Fibroblast of skin of back (primary cell): ENCODE data around the gene CTXN3. TPM values are rescaled to one million over a fixed set of nuclear protein-coding genes. Genes with fewer than 3 reads are reported as not detected.

Source experiments
- DNase-seq: peaks from one replicate; pipeline ENCODE4 v3.0.0-alpha.2; 2013
- polyA plus RNA-seq, 2 experiments: library from polyadenylated mRNA; unstranded; fragments of 120-200 nt; gene quantifications; one replicate each; pipeline ENCODE4 v1.2.1, GENCODE V29; 2013; ENCODE audit not compliant: insufficient read length in 2 of 2

The CTXN3 gene
- not detected for polyA plus RNA-seq (2013, experiment 1 of 2; ENCODE audit: insufficient read length)
- polyA plus RNA-seq (2013, experiment 2 of 2; ENCODE audit: insufficient read length), result not detected

GRCh38 chr5:127649018-127649439 lies at the start of gene CTXN3:
Gene CTXN3, plus strand, starts transcription at chr5:127649082. Its CDS starts 8,440 bp downstream, at chr5:127657522.
- no peak for DNase-seq

- DNase-seq, result no peak
These were observed 49.6 kb upstream of the CTXN3 start for GRCh38 chr5:127599320-127599719.

- DNase-seq, result no peak
These were observed 49.0 kb upstream of the CTXN3 start for GRCh38 chr5:127599847-127600246.

- DNase-seq, result no peak
These were observed 47.8 kb upstream of the CTXN3 start for GRCh38 chr5:127601111-127601510.

GRCh38 chr5:127601601-127602000 lies 47.3 kb upstream of the CTXN3 start:
- no peak for DNase-seq

- DNase-seq, result no peak
These were observed 46.4 kb upstream of the CTXN3 start for GRCh38 chr5:127602481-127602880.

GRCh38 chr5:127602896-127603844 lies 45.7 kb upstream of the CTXN3 start:
- no peak for DNase-seq

GRCh38 chr5:127608077-127608660 lies 40.7 kb upstream of the CTXN3 start:
- DNase-seq, result no peak

GRCh38 chr5:127609011-127609410 lies 39.9 kb upstream of the CTXN3 start:
- no peak for DNase-seq

GRCh38 chr5:127609957-127610356 lies 38.9 kb upstream of the CTXN3 start:
- peak; percentile 69 for DNase-seq

- DNase-seq, result no peak
These were observed 36.3 kb upstream of the CTXN3 start for GRCh38 chr5:127612441-127613141.

GRCh38 chr5:127615916-127616315 lies 33.0 kb upstream of the CTXN3 start:
- peak; percentile 39 for DNase-seq

GRCh38 chr5:127619908-127620479 lies 28.9 kb upstream of the CTXN3 start:
- DNase-seq, result no peak

- no peak for DNase-seq
These were observed 27.1 kb upstream of the CTXN3 start for GRCh38 chr5:127621601-127622325.

- no peak for DNase-seq
These were observed 14.9 kb upstream of the CTXN3 start for GRCh38 chr5:127634007-127634406.

- no peak for DNase-seq
These were observed 9.1 kb upstream of the CTXN3 start for GRCh38 chr5:127639828-127640227.

- no peak for DNase-seq
These were observed 5.9 kb upstream of the CTXN3 start for GRCh38 chr5:127642949-127643348.

- DNase-seq, result no peak
These were observed 5.3 kb upstream of the CTXN3 start for GRCh38 chr5:127643607-127644006.

GRCh38 chr5:127645300-127645726 lies 3.6 kb upstream of the CTXN3 start:
- DNase-seq, result no peak

- no peak for DNase-seq
These were observed 1.4 kb upstream of the CTXN3 start for GRCh38 chr5:127647361-127647958.

GRCh38 chr5:127650022-127650421 lies 1.1 kb downstream of the CTXN3 start:
- no peak for DNase-seq

- peak; percentile 49 for DNase-seq
These were observed 1.8 kb downstream of the CTXN3 start for GRCh38 chr5:127650649-127651048.
